Muscle of arm (tissue), 12 donors: Measurements from ENCODE around the gene TBX20. TPM values are rescaled to one million over a fixed set of nuclear protein-coding genes. Genes with fewer than 3 reads are reported as not detected.
"Not testable (repeated sequence)": the region's sequence is repeated elsewhere in the genome, so short reads cannot be mapped to it uniquely, and the experiment has no call there.

Experiments
- DNase-seq: peaks from one replicate; pipeline ENCODE4 v3.0.0-alpha.2; 2013
- polyA plus RNA-seq, 12 donors: library from polyadenylated mRNA; unstranded; fragments of 120-200 nt; gene quantifications; one replicate each; pipeline ENCODE4 v1.2.1, GENCODE V29; 2013; ENCODE audit not compliant: insufficient read length in 12 of 12

Gene TBX20
- polyA plus RNA-seq, 12 donors = not detected

DNA sequence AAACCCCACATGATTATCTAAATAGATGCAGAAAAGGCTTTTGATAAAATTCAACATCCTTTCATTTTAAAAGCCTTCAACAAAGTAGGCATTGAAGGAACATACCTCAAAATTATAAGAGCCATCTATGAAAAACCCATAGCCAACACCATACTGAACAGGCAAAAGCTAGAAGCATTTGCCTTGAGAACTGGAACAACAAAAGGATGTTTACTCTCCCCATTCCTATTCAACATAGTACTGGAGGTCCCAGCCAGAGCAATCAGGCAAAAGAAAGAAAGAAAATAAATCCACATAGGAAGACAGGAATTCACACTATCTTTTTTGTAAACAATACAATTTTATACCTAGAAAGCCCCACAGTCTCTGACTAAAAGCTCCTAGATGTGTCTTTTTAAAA is 86.2 kb downstream of the TBX20 start:
- not testable (repeated sequence) for DNase-seq

DNA sequence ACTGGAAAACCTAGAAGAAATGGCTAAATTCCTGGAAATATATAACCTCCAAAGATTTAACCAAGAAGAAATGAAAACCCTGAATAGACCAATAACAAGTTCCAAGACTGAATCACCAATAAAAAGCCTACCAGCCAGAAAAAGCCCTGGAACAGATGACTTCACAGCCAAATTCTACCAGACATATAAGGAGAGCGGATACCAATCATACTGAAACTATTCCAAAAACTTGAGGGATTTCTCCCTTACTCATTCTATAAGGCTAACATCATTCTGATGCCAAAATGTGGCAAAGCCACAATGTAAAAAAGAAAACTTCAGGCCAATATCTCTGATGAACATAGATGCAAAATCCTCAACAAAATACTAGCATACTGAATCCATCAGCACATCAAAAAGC is 86.7 kb downstream of the TBX20 start:
- not testable (repeated sequence) for DNase-seq

DNA sequence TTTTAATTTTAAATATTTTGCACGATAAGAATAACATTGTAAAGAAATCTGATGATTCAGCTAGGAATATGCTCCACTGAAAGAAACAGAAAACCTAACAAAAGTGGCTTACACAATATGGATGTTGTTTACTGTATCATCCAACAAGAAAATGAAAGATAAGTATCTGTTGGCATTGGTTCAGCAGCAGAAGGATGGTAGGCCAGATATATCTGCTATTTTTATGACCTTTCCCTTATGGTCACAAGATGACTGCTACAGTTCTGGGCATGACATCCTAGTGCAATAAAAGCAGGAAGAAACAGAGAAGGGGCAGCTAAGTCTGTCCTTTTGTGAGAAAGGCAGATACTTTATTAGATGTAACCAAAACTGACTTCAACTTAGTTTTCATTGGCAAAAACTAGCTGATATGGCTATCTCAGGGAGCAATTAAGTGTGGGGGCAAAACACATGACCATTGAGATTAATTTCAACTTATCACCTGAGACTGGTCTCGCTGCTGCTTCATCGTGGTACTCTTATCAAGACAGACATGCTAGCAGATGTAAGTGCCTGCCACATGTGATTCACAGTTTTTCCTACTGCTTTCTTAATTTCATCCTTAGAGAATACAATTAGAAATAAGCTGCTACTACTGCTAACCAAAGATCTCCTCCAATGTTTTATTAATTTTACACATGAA is 92.7 kb downstream of the TBX20 start:
- not testable (repeated sequence) for DNase-seq

Other genes with a start within 250 kb of the TBX20 start
- gene DPY19L1, start 216.6 kb downstream of the TBX20 start, polyA plus RNA-seq = 10 to 100 TPM in 11 of 12 donors, not detected in 1; 18.4 to 32.5 (median 24.1) TPM